GM12878 (cell line): Measurements from ENCODE around the gene ZNF766. TPM values are rescaled to one million over a fixed set of nuclear protein-coding genes. Genes with fewer than 3 reads are reported as not detected.

ENCODE experiments used
- ATAC-seq: fragments of 200-7000 bp; cut with Tn5 transposase; 3 replicates; pipeline ENCODE4 v1.9.1; 2020; ENCODE audit warnings: mild to moderate bottlenecking, moderate library complexity
- BruUV-seq: library from RNA; stranded (reverse); fragments of 400-500 nt; replicated peaks from 2 replicates; lab custom pipeline; 2021; lab: Mats Ljungman, UMichigan
- CTCF ChIA-PET: fragments of 300-600 bp; sonication (Branson Sonifier 250); formaldehyde crosslinking; extraction: SDS; loops from one replicate; lab custom pipeline; 2021; ENCODE audit warnings: inconsistent platforms; lab: Yijun Ruan, JAX
- POLR2A ChIA-PET: fragments of 350-600 bp; formaldehyde crosslinking; extraction: SDS; loops from one replicate; lab custom pipeline; 2021; ENCODE audit warnings: inconsistent platforms; lab: Charles Lee
- RAD21 ChIA-PET: fragments of 300-600 bp; sonication (Branson Sonifier 250); formaldehyde crosslinking; loops from one replicate; lab custom pipeline; 2023; ENCODE audit warnings: antibody characterized with exemption; ENCODE audit not compliant: unreplicated experiment; lab: Charles Lee
- SMC1A ChIA-PET: fragments of 300-600 bp; sonication (Branson Sonifier 250); formaldehyde crosslinking; loops from one replicate; lab custom pipeline; 2023; ENCODE audit not compliant: unreplicated experiment, uncharacterized antibody; lab: Charles Lee
- DNase-seq: peaks from one replicate; pipeline ENCODE4 v3.0.0-alpha.2; 2011; ENCODE audit warnings: low read depth, low spot score
- FAIRE-seq: peaks from 3 replicates; lab custom pipeline; 2011; peaks lifted over from hg19 to GRCh38; lab: Jason Lieb, UNC
- H2AFZ ChIP-seq: 2 replicates; pipeline ENCODE4 v1.6.0; 2011; ENCODE audit warnings: low read depth, low read length, control low read depth; ENCODE audit not compliant: control insufficient read depth
- H3K27ac ChIP-seq: 2 replicates; pipeline ENCODE4 v1.5.1; 2011; ENCODE audit warnings: control low read depth; ENCODE audit not compliant: control insufficient read depth, insufficient read depth
- H3K27me3 ChIP-seq, 2 experiments: replicated peaks in 1 of 2; 2 replicates each; pipeline versions ENCODE4 v1.6.0 to v1.6.1; 2011; ENCODE audit warnings: low read length in 1 of 2; ENCODE audit not compliant: control insufficient read depth in 2 of 2, insufficient read depth in 2 of 2
- H3K36me3 ChIP-seq, 2 experiments: 2 replicates each; pipeline ENCODE4 v1.5.1; 2011; ENCODE audit warnings: low read length in 1 of 2; ENCODE audit not compliant: control insufficient read depth in 2 of 2, insufficient read depth in 2 of 2
- H3K4me1 ChIP-seq: 2 replicates; pipeline ENCODE4 v1.6.1; 2011; ENCODE audit warnings: mild to moderate bottlenecking, low read length, moderate library complexity, mixed read lengths; ENCODE audit not compliant: control insufficient read depth, insufficient read depth
- H3K4me2 ChIP-seq: 2 replicates; pipeline ENCODE4 v1.6.0; 2011; ENCODE audit warnings: control low read depth; ENCODE audit not compliant: control insufficient read depth, insufficient read depth
- H3K4me3 ChIP-seq: fragments of 200-600 bp; sonication (generic); 2 replicates; pipeline ENCODE4 v1.5.1; 2016
- H3K79me2 ChIP-seq: 2 replicates; pipeline ENCODE4 v1.6.0; 2011; ENCODE audit warnings: low read length; ENCODE audit not compliant: control insufficient read depth, insufficient read depth
- H3K9ac ChIP-seq: 2 replicates; pipeline ENCODE4 v1.8.0; 2011; ENCODE audit warnings: low read length, control low read depth, mixed read lengths; ENCODE audit not compliant: control insufficient read depth, insufficient read depth
- H3K9me3 ChIP-seq: replicated peaks from 3 replicates; pipeline ENCODE4 v1.5.1; 2011; ENCODE audit warnings: mild to moderate bottlenecking, low read length; ENCODE audit not compliant: control insufficient read depth, insufficient read depth
- H4K20me1 ChIP-seq: 2 replicates; pipeline ENCODE4 v1.6.0; 2011; ENCODE audit not compliant: control insufficient read depth, insufficient read depth
- BCL11A ChIP-seq: IDR thresholded peaks from 2 replicates; pipeline ENCODE4 v1.6.1; 2011; ENCODE audit warnings: low read depth, low read length
- BMI1 ChIP-seq: fragments of 450-650 bp; IDR thresholded peaks from 2 replicates; pipeline ENCODE4 v1.6.1; 2016; ENCODE audit warnings: mild to moderate bottlenecking, moderate library complexity, borderline replicate concordance
- CEBPB ChIP-seq, 2 experiments: fragments of 150-350 bp in 1 of 2; IDR thresholded peaks; 2 replicates each; pipeline ENCODE4 v1.6.1; 2012 to 2014; ENCODE audit warnings: low read depth in 2 of 2, low read length in 2 of 2, borderline replicate concordance in 1 of 2, inconsistent platforms in 1 of 2
- CREM ChIP-seq: IDR thresholded peaks from 2 replicates; pipeline ENCODE4 v1.6.1; 2014; ENCODE audit warnings: antibody characterized with exemption, low read depth
- GATAD2B ChIP-seq: fragments of 450-650 bp; conservative IDR thresholded peaks from 2 replicates; pipeline ENCODE4 v1.6.1; 2017; ENCODE audit warnings: low read depth, mild to moderate bottlenecking, moderate library complexity
- HDAC2 ChIP-seq: fragments of 200-600 bp; sonication (generic); IDR thresholded peaks from 2 replicates; pipeline ENCODE4 v1.6.1; 2017
- IRF4 ChIP-seq: IDR thresholded peaks from 2 replicates; pipeline ENCODE4 v1.6.1; 2011; ENCODE audit warnings: low read depth, low read length
- MXI1 ChIP-seq: fragments of 150-350 bp; IDR thresholded peaks from 2 replicates; pipeline ENCODE4 v1.6.1; 2011; ENCODE audit warnings: low read depth, mild to moderate bottlenecking, inconsistent platforms, low read length, improper control_type of control experiment
- PAX8 ChIP-seq: fragments of 450-650 bp; IDR thresholded peaks from 2 replicates; pipeline ENCODE4 v1.6.1; 2017; ENCODE audit warnings: mild to moderate bottlenecking, moderate library complexity
- POLR2A ChIP-seq: IDR thresholded peaks from 2 replicates; pipeline ENCODE4 v1.6.1; 2011; ENCODE audit warnings: low read depth, mild to moderate bottlenecking, low read length
- RAD51 ChIP-seq: fragments of 450-650 bp; IDR thresholded peaks from 2 replicates; pipeline ENCODE4 v1.6.1; 2016; ENCODE audit warnings: moderate library complexity, mild to moderate bottlenecking, inconsistent platforms
- SP1 ChIP-seq: IDR thresholded peaks from one replicate; pipeline ENCODE4 v1.6.1; 2011; ENCODE audit warnings: low read depth, low read length
- SRF ChIP-seq, 2 experiments: IDR thresholded peaks; 2 replicates each; pipeline ENCODE4 v1.6.1; 2011; ENCODE audit warnings: low read depth in 2 of 2, low read length in 2 of 2, mild to moderate bottlenecking in 1 of 2, moderate library complexity in 1 of 2
- TCF3 ChIP-seq: IDR thresholded peaks from 2 replicates; pipeline ENCODE4 v1.6.1; 2012; ENCODE audit warnings: low read depth, mild to moderate bottlenecking, low read length, borderline replicate concordance; ENCODE audit not compliant: insufficient read depth
- ZNF384 ChIP-seq: IDR thresholded peaks from 2 replicates; pipeline ENCODE4 v1.6.1; 2012; ENCODE audit warnings: low read depth, mild to moderate bottlenecking, low read length, improper control_type of control experiment, borderline replicate concordance
- ZNF622 ChIP-seq: fragments of 450-650 bp; IDR thresholded peaks from 2 replicates; pipeline ENCODE4 v1.6.1; 2017; ENCODE audit warnings: mild to moderate bottlenecking, inconsistent platforms
- WGBS: methylation state at CpG from one replicate; pipeline ENCODE4 v1.1.6; 2016; ENCODE audit warnings: low lambda C conversion rate; ENCODE audit not compliant: insufficient replicate concordance, insufficient coverage; ENCODE audit errors: missing lambda C conversion rate; 5-methylcytosine and 5-hydroxymethylcytosine counted together
- in situ Hi-C: fragments of 300-500 bp; cut with MboI; formaldehyde crosslinking; loops from 9 replicates; pipeline ENCODE4 v1.14.3; 2018; ENCODE audit warnings: mixed read lengths
- intact Hi-C: fragments of 100-400 bp; cut with micrococcal nuclease; formaldehyde crosslinking; loops from one replicate; pipeline ENCODE4 v1.14.2; 2022; ENCODE audit not compliant: unreplicated experiment
- polyA plus RNA-seq, 11 experiments: library from polyadenylated mRNA; depleted of rRNA in 4 of 11; unstranded in 6 of 11; stranded (reverse) in 5 of 11; fragments of >200 nt; fragmentation: Nextera tagmentation in 4 of 11; fragmentation: Illumina TruSeq in 1 of 11; extraction: Ambion mirVana in 4 of 11; extraction: Trizol in 1 of 11; gene quantifications; 1 replicate in 1 of 11; 2 replicates in 10 of 11; pipeline versions ENCODE4 v1.2.1 to v1.2.3, GENCODE V29; 2011 to 2016; ENCODE audit warnings: inconsistent platforms in 2 of 11, missing spikeins in 2 of 11, low read depth in 1 of 11
- total RNA-seq, 4 experiments: library from RNA; depleted of rRNA in 3 of 4; stranded (reverse); fragments of >200 nt in 3 of 4; fragmentation: Illumina TruSeq in 1 of 4; extraction: Trizol in 1 of 4; gene quantifications; 2 replicates each; pipeline versions ENCODE4 v1.2.1 to v1.2.3, GENCODE V29; 2013 to 2021
- TF ChIP-seq, protein P1 (sequence below): IDR thresholded peaks from 2 replicates; pipeline ENCODE4 v1.6.1; 2012; ENCODE audit warnings: low read depth, low read length, improper control_type of control experiment
- TF ChIP-seq, protein P2 (sequence below): fragments of 450-650 bp; IDR thresholded peaks from 2 replicates; pipeline ENCODE4 v1.6.1; 2017; ENCODE audit warnings: antibody characterized with exemption, mild to moderate bottlenecking, moderate library complexity
- TF ChIP-seq, protein P3 (sequence below): fragments of 450-650 bp; conservative IDR thresholded peaks from 2 replicates; pipeline ENCODE4 v1.6.1; 2017; ENCODE audit warnings: mild to moderate bottlenecking, moderate library complexity

Gene ZNF766
- total and polyA plus RNA-seq, 10 of the 15 experiments (the other 5 are each of a cell fraction or from before 2014, with no cell fraction given): 7.2 to 20.0 (median 16.4) TPM

DNA sequence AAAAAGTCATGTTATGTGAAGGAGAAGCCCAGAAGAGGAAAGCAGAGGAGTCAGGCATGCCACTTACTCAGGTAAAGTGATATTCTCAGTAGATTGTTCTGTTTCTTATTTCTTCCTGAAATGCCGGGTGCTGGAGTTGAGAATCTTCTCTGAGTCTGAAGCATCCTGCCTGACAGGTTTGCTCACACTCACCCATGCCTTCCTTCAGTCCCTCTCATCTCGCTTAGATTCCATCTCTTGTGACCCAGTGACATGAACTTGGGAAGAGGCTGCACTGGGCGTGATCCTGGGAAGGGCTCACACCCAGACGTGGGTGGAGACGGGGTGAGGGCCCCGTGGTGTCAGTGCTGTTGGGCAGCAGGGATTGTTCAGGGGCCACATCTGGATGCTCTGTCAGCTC, 8.1 kb downstream of the ZNF766 start:
- Histone ChIP-seq H3K9ac (no peak overlapping the region), H4K20me1 (no peaks in the 10 kb centered on the region), H3K27ac (no peak overlapping the region), H3K9me3 (peaks cover 36% of the 10 kb centered on the region), H3K4me2 (no peak overlapping the region), H3K4me1 (no peaks in the 10 kb centered on the region), H3K79me2 (peaks cover 29% of the 10 kb centered on the region), H2AFZ (no peak overlapping the region), H3K4me3 (no peak overlapping the region), H3K27me3 (no peaks in the 10 kb centered on the region), H3K36me3 (no peaks in the 10 kb centered on the region; a peak in 2 of 4 replicates)
- in situ Hi-C loops: no loop called here
- RAD21 ChIA-PET: no interaction called here
- intact Hi-C loops: no loop called here
- FAIRE-seq: no peak
- SMC1A ChIA-PET: interaction anchor here (2.1 kb wide), 1 partner anchor 40 kb away, joined by 4 read pairs; no protein-coding TSS in a partner anchor
- DNase-seq: no peak
- BruUV-seq: no TSS peak
- no peak for ATAC-seq
- WGBS: 95% methylated on average over 6 of the region's 6 CpGs
- POLR2A ChIA-PET: no interaction called here
- CTCF ChIA-PET: no interaction called here
- no peak for TF ChIP-seq PAX8
- TF ChIP-seq GATAD2B: no peak
- no peak for TF ChIP-seq SRF (IDR thresholded peaks at IDR 0.05; ENCODE audit: low read depth in 2 of 2, low read length in 2 of 2)
- TF ChIP-seq CEBPB (IDR thresholded peaks at IDR 0.05; ENCODE audit: borderline replicate concordance in 1 of 2, low read depth in 2 of 2, low read length in 2 of 2): no peak
- no peak for TF ChIP-seq BCL11A
- no peak for TF ChIP-seq MXI1
- TF ChIP-seq HDAC2: no peak
- TF ChIP-seq ZNF384: no peak
- TF ChIP-seq, protein P1, sequence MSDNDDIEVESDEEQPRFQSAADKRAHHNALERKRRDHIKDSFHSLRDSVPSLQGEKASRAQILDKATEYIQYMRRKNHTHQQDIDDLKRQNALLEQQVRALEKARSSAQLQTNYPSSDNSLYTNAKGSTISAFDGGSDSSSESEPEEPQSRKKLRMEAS: no peak
- no peak for TF ChIP-seq SP1
- TF ChIP-seq TCF3: no peak
- no peak for TF ChIP-seq RAD51
- TF ChIP-seq POLR2A: no peak
- TF ChIP-seq CREM: no peak
- TF ChIP-seq BMI1: no peak
- no peak for TF ChIP-seq ZNF622
- TF ChIP-seq IRF4: no peak
- TF ChIP-seq, protein P2, sequence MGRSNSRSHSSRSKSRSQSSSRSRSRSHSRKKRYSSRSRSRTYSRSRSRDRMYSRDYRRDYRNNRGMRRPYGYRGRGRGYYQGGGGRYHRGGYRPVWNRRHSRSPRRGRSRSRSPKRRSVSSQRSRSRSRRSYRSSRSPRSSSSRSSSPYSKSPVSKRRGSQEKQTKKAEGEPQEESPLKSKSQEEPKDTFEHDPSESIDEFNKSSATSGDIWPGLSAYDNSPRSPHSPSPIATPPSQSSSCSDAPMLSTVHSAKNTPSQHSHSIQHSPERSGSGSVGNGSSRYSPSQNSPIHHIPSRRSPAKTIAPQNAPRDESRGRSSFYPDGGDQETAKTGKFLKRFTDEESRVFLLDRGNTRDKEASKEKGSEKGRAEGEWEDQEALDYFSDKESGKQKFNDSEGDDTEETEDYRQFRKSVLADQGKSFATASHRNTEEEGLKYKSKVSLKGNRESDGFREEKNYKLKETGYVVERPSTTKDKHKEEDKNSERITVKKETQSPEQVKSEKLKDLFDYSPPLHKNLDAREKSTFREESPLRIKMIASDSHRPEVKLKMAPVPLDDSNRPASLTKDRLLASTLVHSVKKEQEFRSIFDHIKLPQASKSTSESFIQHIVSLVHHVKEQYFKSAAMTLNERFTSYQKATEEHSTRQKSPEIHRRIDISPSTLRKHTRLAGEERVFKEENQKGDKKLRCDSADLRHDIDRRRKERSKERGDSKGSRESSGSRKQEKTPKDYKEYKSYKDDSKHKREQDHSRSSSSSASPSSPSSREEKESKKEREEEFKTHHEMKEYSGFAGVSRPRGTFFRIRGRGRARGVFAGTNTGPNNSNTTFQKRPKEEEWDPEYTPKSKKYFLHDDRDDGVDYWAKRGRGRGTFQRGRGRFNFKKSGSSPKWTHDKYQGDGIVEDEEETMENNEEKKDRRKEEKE: no peak
- TF ChIP-seq, protein P3, sequence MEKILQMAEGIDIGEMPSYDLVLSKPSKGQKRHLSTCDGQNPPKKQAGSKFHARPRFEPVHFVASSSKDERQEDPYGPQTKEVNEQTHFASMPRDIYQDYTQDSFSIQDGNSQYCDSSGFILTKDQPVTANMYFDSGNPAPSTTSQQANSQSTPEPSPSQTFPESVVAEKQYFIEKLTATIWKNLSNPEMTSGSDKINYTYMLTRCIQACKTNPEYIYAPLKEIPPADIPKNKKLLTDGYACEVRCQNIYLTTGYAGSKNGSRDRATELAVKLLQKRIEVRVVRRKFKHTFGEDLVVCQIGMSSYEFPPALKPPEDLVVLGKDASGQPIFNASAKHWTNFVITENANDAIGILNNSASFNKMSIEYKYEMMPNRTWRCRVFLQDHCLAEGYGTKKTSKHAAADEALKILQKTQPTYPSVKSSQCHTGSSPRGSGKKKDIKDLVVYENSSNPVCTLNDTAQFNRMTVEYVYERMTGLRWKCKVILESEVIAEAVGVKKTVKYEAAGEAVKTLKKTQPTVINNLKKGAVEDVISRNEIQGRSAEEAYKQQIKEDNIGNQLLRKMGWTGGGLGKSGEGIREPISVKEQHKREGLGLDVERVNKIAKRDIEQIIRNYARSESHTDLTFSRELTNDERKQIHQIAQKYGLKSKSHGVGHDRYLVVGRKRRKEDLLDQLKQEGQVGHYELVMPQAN: no peak
